ENCODE measurements around the gene TNS1. TPM values are rescaled to one million over a fixed set of nuclear protein-coding genes. Genes with fewer than 3 reads are reported as not detected.

Gene TNS1
- polyA plus RNA-seq, 1 of the 3 experiments (the other 2 are of a cell fraction): 12.1 TPM

DNA sequence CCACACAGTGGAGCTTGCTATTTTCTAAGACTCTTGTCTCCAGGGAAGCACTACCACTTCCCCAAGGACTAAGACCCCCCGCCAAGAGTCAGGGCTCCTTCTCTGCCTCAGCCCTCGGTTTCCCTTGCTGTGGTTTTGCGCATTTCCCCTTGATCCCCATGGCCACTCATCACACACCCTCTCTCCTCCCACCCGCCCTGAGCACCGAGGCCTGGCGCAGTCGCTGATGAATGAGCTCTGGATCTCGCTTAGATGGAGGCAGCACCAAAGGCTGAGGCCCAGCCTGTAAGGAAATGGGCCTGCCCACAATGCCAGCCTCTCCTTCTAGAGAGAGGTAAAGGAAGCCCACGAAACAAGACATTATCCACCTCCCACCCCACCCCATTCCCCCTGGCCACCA lies 96.9 kb downstream of the TNS1 start (continued):
- no peak for TF ChIP-seq NFIC (IDR thresholded peaks at IDR 0.05; ENCODE audit: borderline replicate concordance)
- TF ChIP-seq RCOR1 (IDR thresholded peaks at IDR 0.05; ENCODE audit: low read length): no peak

DNA sequence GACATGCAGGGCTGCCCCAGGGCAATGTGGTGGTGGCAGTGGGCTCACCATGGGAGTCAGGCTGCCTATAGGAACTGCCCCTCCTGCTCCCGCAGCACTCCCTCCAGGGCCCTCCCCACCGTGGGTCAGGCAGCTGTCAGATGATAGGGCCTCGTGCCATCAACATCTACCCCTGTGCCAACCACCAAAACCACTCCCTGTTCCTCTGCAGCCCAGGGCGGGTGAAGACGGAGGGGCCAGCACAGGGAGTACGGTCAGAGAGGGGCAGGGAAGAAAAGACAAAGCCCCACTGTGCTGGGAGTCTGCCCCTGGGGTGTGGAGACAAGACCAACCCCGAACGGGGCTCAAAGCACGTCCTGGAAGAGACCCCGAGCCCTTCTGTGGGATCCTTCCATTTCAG lies 97.4 kb downstream of the TNS1 start:
- 84% methylated on average over 6 of the region's 10 CpGs for WGBS (ENCODE audit: low lambda C conversion rate)
- DNase-seq: no peak
- Histone ChIP-seq H3F3A (replicated peaks; ENCODE audit: insufficient read depth) (peaks cover 35% of the 10 kb centered on the region), H3K4me2 (no peak overlapping the region), H3K4me3 (ENCODE audit: low read depth in 2 of 2, low read length in 1 of 2) (no peak overlapping the region), H3K27ac (ENCODE audit: low read depth in 2 of 2, low read length in 1 of 2) (peak overlapping the region in 1 of 2 experiments; percentile 90; a peak in 1 of 4 replicates), H2AFZ (ENCODE audit: low read depth) (no peak overlapping the region), H3K9ac (no peak overlapping the region), H4K20me1 (ENCODE audit: insufficient read depth) (peaks cover 67% of the 10 kb centered on the region), H3K36me3 (replicated peaks in 1 of 2; ENCODE audit: control insufficient read depth in 1 of 2, insufficient read depth in 2 of 2, low read length in 1 of 2) (peaks cover 19% of the 10 kb centered on the region in 2 experiments), H3K27me3 (ENCODE audit: insufficient read depth) (no peaks in the 10 kb centered on the region), H3K79me2 (ENCODE audit: insufficient read depth) (peaks cover 84% of the 10 kb centered on the region), H3K9me2 (no peaks in the 10 kb centered on the region), H3K4me1 (ENCODE audit: control insufficient read depth in 1 of 2, insufficient read depth in 2 of 2, low read depth in 1 of 2, low read length in 1 of 2) (peaks cover 7 to 57% of the 10 kb centered on the region in 2 experiments; a peak in 2 of 4 replicates), H3K9me3 (no peaks in the 10 kb centered on the region)
- ChIA-PET POLR2A (no interaction called here), CTCF (interaction anchor here (1.8 to 6.2 kb wide), 4 partner anchors 16 to 163 kb away, joined by 4 to 49 read pairs (median 6); partner anchors contain the start of gene RUFY4)
- TF ChIP-seq CHD2 (IDR thresholded peaks at IDR 0.05; ENCODE audit: low read length, partially characterized antibody) (no peak), RAD21 (IDR thresholded peaks at IDR 0.05; ENCODE audit: low read length) (no peak), EP300 (IDR thresholded peaks at IDR 0.05; ENCODE audit: borderline replicate concordance in 1 of 2, low read depth in 1 of 2, low read length in 1 of 2) (no peak), FOXJ3 (CRISPR knock-in tag; IDR thresholded peaks at IDR 0.05) (no peak), TAF1 (IDR thresholded peaks at IDR 0.05; ENCODE audit: borderline replicate concordance, low read depth, low read length) (no peak)
- TF ChIP-seq, protein P1, sequence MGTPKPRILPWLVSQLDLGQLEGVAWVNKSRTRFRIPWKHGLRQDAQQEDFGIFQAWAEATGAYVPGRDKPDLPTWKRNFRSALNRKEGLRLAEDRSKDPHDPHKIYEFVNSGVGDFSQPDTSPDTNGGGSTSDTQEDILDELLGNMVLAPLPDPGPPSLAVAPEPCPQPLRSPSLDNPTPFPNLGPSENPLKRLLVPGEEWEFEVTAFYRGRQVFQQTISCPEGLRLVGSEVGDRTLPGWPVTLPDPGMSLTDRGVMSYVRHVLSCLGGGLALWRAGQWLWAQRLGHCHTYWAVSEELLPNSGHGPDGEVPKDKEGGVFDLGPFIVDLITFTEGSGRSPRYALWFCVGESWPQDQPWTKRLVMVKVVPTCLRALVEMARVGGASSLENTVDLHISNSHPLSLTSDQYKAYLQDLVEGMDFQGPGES (IDR thresholded peaks at IDR 0.05; ENCODE audit: low read depth, low read length): no peak
- TF ChIP-seq, protein P2, sequence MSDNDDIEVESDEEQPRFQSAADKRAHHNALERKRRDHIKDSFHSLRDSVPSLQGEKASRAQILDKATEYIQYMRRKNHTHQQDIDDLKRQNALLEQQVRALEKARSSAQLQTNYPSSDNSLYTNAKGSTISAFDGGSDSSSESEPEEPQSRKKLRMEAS (IDR thresholded peaks at IDR 0.05; ENCODE audit: low read depth): no peak
- TF ChIP-seq, protein P3, sequence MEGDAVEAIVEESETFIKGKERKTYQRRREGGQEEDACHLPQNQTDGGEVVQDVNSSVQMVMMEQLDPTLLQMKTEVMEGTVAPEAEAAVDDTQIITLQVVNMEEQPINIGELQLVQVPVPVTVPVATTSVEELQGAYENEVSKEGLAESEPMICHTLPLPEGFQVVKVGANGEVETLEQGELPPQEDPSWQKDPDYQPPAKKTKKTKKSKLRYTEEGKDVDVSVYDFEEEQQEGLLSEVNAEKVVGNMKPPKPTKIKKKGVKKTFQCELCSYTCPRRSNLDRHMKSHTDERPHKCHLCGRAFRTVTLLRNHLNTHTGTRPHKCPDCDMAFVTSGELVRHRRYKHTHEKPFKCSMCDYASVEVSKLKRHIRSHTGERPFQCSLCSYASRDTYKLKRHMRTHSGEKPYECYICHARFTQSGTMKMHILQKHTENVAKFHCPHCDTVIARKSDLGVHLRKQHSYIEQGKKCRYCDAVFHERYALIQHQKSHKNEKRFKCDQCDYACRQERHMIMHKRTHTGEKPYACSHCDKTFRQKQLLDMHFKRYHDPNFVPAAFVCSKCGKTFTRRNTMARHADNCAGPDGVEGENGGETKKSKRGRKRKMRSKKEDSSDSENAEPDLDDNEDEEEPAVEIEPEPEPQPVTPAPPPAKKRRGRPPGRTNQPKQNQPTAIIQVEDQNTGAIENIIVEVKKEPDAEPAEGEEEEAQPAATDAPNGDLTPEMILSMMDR (IDR thresholded peaks at IDR 0.05): no peak

DNA sequence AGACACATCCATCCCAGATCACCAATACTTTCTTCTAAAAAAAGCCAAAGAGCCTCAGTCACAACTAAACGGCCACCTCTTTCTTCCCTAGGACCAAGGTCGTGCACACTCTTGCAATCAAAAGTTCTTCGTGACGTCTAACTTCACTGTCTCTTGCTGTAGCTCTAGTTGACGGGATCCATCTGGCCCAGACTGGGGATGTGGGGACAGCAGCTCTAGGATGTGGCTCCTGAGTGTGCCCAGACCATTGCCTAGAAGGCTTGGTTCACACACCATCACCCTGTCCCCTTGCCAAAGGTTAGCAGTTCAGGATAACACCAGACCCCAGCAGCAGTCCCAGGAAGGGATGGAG lies 98.2 kb downstream of the TNS1 start:
- Histone ChIP-seq H3K79me2 (ENCODE audit: insufficient read depth) (peaks cover 79% of the 10 kb centered on the region), H3K9me3 (no peaks in the 10 kb centered on the region), H3K27me3 (ENCODE audit: insufficient read depth) (no peaks in the 10 kb centered on the region), H4K20me1 (ENCODE audit: insufficient read depth) (peaks cover 67% of the 10 kb centered on the region), H3K9ac (no peak overlapping the region), H3K9me2 (no peaks in the 10 kb centered on the region), H2AFZ (ENCODE audit: low read depth) (no peak overlapping the region), H3K4me2 (no peak overlapping the region), H3F3A (replicated peaks; ENCODE audit: insufficient read depth) (peaks cover 42% of the 10 kb centered on the region), H3K27ac (ENCODE audit: low read depth in 2 of 2, low read length in 1 of 2) (peak overlapping the region; percentile 14 to 90; a peak in 3 of 4 replicates), H3K4me1 (ENCODE audit: control insufficient read depth in 1 of 2, insufficient read depth in 2 of 2, low read depth in 1 of 2, low read length in 1 of 2) (peaks cover 7 to 51% of the 10 kb centered on the region in 2 experiments; a peak in 2 of 4 replicates), H3K36me3 (replicated peaks in 1 of 2; ENCODE audit: control insufficient read depth in 1 of 2, insufficient read depth in 2 of 2, low read length in 1 of 2) (peaks cover 19% of the 10 kb centered on the region in 2 experiments), H3K4me3 (ENCODE audit: low read depth in 2 of 2, low read length in 1 of 2) (no peak overlapping the region)
- CTCF ChIA-PET: interaction anchor here (1.0 to 6.2 kb wide), 8 partner anchors 14 to 164 kb away, joined by 3 to 49 read pairs (median 5); partner anchors contain the start of gene RUFY4
- POLR2A ChIA-PET: interaction anchor here (1.2 kb wide), 1 partner anchor 16 kb away, joined by 3 read pairs; no protein-coding TSS in a partner anchor
- no peak for DNase-seq
- no peak for TF ChIP-seq FOXM1 (IDR thresholded peaks at IDR 0.05; ENCODE audit: low read depth)
- TF ChIP-seq TAF1 (IDR thresholded peaks at IDR 0.05; ENCODE audit: borderline replicate concordance, low read depth, low read length): no peak
- TF ChIP-seq SIN3A (IDR thresholded peaks at IDR 0.05; ENCODE audit: borderline replicate concordance, low read depth, low read length): no peak
- TF ChIP-seq, protein P4, sequence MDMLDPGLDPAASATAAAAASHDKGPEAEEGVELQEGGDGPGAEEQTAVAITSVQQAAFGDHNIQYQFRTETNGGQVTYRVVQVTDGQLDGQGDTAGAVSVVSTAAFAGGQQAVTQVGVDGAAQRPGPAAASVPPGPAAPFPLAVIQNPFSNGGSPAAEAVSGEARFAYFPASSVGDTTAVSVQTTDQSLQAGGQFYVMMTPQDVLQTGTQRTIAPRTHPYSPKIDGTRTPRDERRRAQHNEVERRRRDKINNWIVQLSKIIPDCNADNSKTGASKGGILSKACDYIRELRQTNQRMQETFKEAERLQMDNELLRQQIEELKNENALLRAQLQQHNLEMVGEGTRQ (IDR thresholded peaks at IDR 0.05; ENCODE audit: borderline replicate concordance, low read depth, low read length): no peak
- no peak for TF ChIP-seq RXRA (IDR thresholded peaks at IDR 0.05; ENCODE audit: borderline replicate concordance, low read depth)
- WGBS (ENCODE audit: low lambda C conversion rate): 89% methylated on average over 5 of the region's 5 CpGs
